ENCODE data around the gene TNMD. TPM values are rescaled to one million over a fixed set of nuclear protein-coding genes. Genes with fewer than 3 reads are reported as not detected.

Gene TNMD
- total and polyA plus RNA-seq, 2 of the 4 experiments (the other 2 are of a cell fraction): not detected

- POLR2A ChIA-PET (ENCODE audit: unreplicated experiment): no interaction called here
- in situ Hi-C loops (cut with MboI; ENCODE audit: low sequenced_read_pairs): no loop called here
- peak overlapping the region; percentile 39; the same call in 1 of the 2 replicates for H3K23ac ChIP-seq (ENCODE audit: low read depth, low read length)
- H3K14ac ChIP-seq (replicated peaks; ENCODE audit: low read depth, low read length): peak overlapping the region; percentile 49
- intact Hi-C loops (cut with micrococcal nuclease): no loop called here
- 0 out of 2 replicates have a peak overlapping the region, but pooled peaks have one; percentile 0 for H3K56ac ChIP-seq (ENCODE audit: extremely low read depth, insufficient read depth, low read length)
- H3K27me3 ChIP-seq (ENCODE audit: control insufficient read depth, insufficient read depth, low read length): peaks cover 2% of the 10 kb centered on the region; the same call in 1 of the 2 replicates
- H4K5ac ChIP-seq (ENCODE audit: low read depth, low read length): no peak overlapping the region
- peak overlapping the region; percentile 68 for H3K4ac ChIP-seq (ENCODE audit: low read depth, low read length)
- peak overlapping the region; percentile 30 for H2AFZ ChIP-seq (replicated peaks; ENCODE audit: low read length, poor library complexity)
- peak overlapping the region; percentile 20 for H2AK9ac ChIP-seq (replicated peaks; ENCODE audit: low read depth, low read length, poor library complexity)
- H2BK5ac ChIP-seq (ENCODE audit: low read depth, low read length, poor library complexity, severe bottlenecking): peak overlapping the region; percentile 38
- CTCF ChIA-PET: no interaction called here
- H3K36me3 ChIP-seq (ENCODE audit: control insufficient read depth, insufficient read depth, low read length): no peaks in the 10 kb centered on the region
- no peaks in the 10 kb centered on the region for H4K20me1 ChIP-seq (ENCODE audit: insufficient read depth, low read length)
- peak overlapping the region; percentile 47 for H3K4me3 ChIP-seq (ENCODE audit: insufficient read depth, low read depth, low read length)
- dilution Hi-C loops (cut with HindIII; ENCODE audit: low sequenced_read_pairs, unreplicated experiment): no loop called here
- peaks cover 19% of the 10 kb centered on the region for H3K4me1 ChIP-seq (ENCODE audit: control insufficient read depth, insufficient read depth, low read length)
- no CpG with 5 or more reads among the region's 4 CpGs for WGBS, 2 experiments (ENCODE audit: extremely low coverage in 2 of 2, insufficient read length in 1 of 2)
- DNase-seq: no peak
- H3K18ac ChIP-seq (ENCODE audit: low read depth, low read length): peak overlapping the region; percentile 83
- peak overlapping the region; percentile 21 to 51; a peak in 3 of 4 replicates for H4K8ac ChIP-seq (ENCODE audit: low read depth in 2 of 2, low read length in 2 of 2)
- H2AK5ac ChIP-seq (ENCODE audit: low read depth, low read length): peak overlapping the region; percentile 36
- H3K79me1 ChIP-seq (ENCODE audit: low read depth in 1 of 2, low read length in 2 of 2): peaks cover 0 to 11% of the 10 kb centered on the region in 2 experiments; a peak in 2 of 4 replicates
- H2BK120ac ChIP-seq (ENCODE audit: low read depth, low read length): peak overlapping the region; percentile 77; the same call in 1 of the 2 replicates
- TF ChIP-seq NFE2L2 (IDR thresholded peaks at IDR 0.05; ENCODE audit: low read depth, low read length): no peak
- no peak for TF ChIP-seq CEBPB (IDR thresholded peaks at IDR 0.05; ENCODE audit: low read depth, low read length)
- TF ChIP-seq RAD21 (IDR thresholded peaks at IDR 0.05; ENCODE audit: low read length): no peak
- TF ChIP-seq, protein P1, sequence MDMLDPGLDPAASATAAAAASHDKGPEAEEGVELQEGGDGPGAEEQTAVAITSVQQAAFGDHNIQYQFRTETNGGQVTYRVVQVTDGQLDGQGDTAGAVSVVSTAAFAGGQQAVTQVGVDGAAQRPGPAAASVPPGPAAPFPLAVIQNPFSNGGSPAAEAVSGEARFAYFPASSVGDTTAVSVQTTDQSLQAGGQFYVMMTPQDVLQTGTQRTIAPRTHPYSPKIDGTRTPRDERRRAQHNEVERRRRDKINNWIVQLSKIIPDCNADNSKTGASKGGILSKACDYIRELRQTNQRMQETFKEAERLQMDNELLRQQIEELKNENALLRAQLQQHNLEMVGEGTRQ (IDR thresholded peaks at IDR 0.05; ENCODE audit: low read depth, low read length): no peak
- TF ChIP-seq BHLHE40 (IDR thresholded peaks at IDR 0.05; ENCODE audit: low read depth, low read length): no peak
- no peak for TF ChIP-seq CTCF (conservative IDR thresholded peaks at IDR 0.05; ENCODE audit: low read depth, low read length)
- no peak for TF ChIP-seq MAZ (IDR thresholded peaks at IDR 0.05; ENCODE audit: borderline replicate concordance, low read depth, low read length)
- TF ChIP-seq SMC3 (IDR thresholded peaks at IDR 0.05; ENCODE audit: low read depth, low read length): no peak
- no peak for TF ChIP-seq FOS (IDR thresholded peaks at IDR 0.05; ENCODE audit: low read depth, low read length)
- TF ChIP-seq MXI1 (IDR thresholded peaks at IDR 0.05; ENCODE audit: borderline replicate concordance, low read depth, low read length): no peak
- TF ChIP-seq CHD1 (IDR thresholded peaks at IDR 0.05; ENCODE audit: low read depth, low read length): no peak
- no peak for TF ChIP-seq RCOR1 (IDR thresholded peaks at IDR 0.05; ENCODE audit: insufficient replicate concordance, low read length)
- TF ChIP-seq, protein P2, sequence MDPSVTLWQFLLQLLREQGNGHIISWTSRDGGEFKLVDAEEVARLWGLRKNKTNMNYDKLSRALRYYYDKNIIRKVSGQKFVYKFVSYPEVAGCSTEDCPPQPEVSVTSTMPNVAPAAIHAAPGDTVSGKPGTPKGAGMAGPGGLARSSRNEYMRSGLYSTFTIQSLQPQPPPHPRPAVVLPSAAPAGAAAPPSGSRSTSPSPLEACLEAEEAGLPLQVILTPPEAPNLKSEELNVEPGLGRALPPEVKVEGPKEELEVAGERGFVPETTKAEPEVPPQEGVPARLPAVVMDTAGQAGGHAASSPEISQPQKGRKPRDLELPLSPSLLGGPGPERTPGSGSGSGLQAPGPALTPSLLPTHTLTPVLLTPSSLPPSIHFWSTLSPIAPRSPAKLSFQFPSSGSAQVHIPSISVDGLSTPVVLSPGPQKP (IDR thresholded peaks at IDR 0.05; ENCODE audit: borderline replicate concordance, low read depth, low read length): no peak
- TF ChIP-seq RFX5 (IDR thresholded peaks at IDR 0.05; ENCODE audit: low read depth, low read length): no peak
- TF ChIP-seq POLR2A (IDR thresholded peaks at IDR 0.05; ENCODE audit: low read depth, low read length): no peak
- no peak for TF ChIP-seq MAFK (IDR thresholded peaks at IDR 0.05; ENCODE audit: low read depth, low read length)
- H4K91ac ChIP-seq (ENCODE audit: insufficient read depth, low read depth, low read length): peak overlapping the region; percentile 41; the same call in 1 of the 2 replicates
- H3K27ac ChIP-seq (ENCODE audit: insufficient read depth, low read length): peak overlapping the region; percentile 29; the same call in 1 of the 2 replicates
- ATAC-seq (ENCODE audit: low read depth): no peak
- no TSS peak for BruUV-seq (replicated peaks)
- peak overlapping the region; percentile 46; the same call in 1 of the 2 replicates for H2BK20ac ChIP-seq (ENCODE audit: low read depth, low read length)
- peaks cover 8% of the 10 kb centered on the region for H3K9me1 ChIP-seq (ENCODE audit: insufficient read depth, low read length)
- H3K9ac ChIP-seq (ENCODE audit: low read depth, low read length): peak overlapping the region; percentile 78; the same call in 1 of the 2 replicates
- H2BK15ac ChIP-seq (ENCODE audit: low read depth, low read length): 0 out of 3 replicates have a peak overlapping the region, but pooled peaks have one; percentile 49
- no peaks in the 10 kb centered on the region for H3K9me3 ChIP-seq (ENCODE audit: control insufficient read depth, insufficient read depth, low read length)
- H3K4me2 ChIP-seq (ENCODE audit: low read depth, low read length): peak overlapping the region; percentile 87
Measured at GRCh38 chrX:100645106-100645505, 60.4 kb downstream of the TNMD start.

Data from IMR-90 (cell line).